GM18508 (cell line): Measurements from ENCODE around the gene KHK.

Experiments used
- ATAC-seq: cut with Tn5 transposase; IDR thresholded peaks from one replicate; pipeline ENCODE4 v1.9.1; 2021; ENCODE audit warnings: moderate number of reproducible peaks; ENCODE audit not compliant: insufficient read depth, unreplicated experiment

The KHK gene

DNA sequence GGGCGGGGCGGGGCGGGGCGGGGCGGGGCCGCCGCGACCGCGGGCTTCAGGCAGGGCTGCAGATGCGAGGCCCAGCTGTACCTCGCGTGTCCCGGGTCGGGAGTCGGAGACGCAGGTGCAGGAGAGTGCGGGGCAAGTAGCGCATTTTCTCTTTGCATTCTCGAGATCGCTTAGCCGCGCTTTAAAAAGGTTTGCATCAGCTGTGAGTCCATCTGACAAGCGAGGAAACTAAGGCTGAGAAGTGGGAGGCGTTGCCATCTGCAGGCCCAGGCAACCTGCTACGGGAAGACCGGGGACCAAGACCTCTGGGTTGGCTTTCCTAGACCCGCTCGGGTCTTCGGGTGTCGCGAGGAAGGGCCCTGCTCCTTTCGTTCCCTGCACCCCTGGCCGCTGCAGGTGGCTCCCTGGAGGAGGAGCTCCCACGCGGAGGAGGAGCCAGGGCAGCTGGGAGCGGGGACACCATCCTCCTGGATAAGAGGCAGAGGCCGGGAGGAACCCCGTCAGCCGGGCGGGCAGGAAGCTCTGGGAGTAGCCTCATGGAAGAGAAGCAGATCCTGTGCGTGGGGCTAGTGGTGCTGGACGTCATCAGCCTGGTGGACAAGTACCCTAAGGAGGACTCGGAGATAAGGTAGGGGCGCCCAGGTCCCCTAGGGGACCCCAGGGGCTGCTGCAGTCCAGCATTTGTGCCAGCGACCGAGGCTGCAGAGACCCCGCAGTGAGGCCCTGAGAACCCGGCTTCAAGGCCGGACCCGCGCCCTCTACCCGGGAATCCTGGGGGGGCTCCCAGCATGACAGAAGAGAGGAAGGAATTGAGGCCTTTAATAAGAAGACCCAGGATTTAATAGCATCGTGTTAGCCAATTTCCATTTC is at the start of gene KHK:
KHK (plus strand) TSS at position 49 of the 870 bp plus-strand sequence; CDS start at position 537, 488 bp downstream.
- no peak for ATAC-seq

DNA sequence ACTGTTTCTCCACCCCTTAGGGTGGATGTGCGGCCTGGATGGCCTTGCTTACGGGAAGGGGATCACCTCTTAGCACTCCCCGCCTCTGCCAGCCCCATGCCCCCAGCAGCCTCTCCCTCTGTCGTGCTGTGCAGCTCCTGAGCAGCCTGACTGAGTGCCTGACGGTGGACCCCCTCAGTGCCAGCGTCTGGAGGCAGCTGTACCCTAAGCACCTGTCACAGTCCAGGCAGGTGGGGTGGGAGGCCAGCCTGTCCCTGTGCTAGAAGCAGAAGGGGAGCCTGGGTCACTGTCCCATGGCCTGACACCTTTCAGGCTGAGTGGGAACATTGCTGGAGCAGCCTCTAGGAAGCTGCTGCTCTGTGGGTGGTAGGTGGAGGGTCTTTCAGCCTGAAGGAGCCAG is 48.6 kb upstream of the KHK start:
- no peak for ATAC-seq

DNA sequence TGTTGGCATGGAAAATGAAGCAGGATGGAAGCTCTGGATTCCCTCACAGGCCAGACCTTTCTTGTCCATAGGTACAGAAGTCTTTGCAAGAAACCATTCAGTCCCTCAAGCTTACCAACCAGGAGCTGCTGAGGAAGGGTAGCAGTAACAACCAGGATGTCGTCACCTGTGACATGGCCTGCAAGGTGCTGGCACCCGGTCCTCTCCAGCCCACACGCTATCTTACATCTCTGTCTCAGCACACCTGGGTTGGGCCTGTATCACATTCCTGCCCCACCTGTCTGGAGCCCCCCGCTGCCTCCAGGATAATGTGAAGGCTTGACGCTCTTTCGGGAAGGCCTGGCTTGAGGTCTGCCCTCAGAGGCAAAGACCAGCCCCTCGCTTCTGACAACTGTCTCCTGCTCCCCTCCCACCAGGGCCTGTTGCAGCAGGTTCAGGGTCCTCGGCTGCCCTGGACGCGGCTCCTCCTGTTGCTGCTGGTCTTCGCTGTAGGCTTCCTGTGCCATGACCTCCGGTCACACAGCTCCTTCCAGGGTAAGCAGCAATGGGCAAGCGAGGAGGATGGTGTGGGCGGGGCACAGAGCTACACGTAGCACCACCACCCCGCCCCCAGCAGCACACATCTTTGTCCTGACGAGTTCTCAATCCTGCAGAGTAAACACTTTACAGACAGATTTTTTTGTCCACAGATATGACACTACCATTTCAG is 47.8 kb upstream of the KHK start:
- no peak for ATAC-seq

DNA sequence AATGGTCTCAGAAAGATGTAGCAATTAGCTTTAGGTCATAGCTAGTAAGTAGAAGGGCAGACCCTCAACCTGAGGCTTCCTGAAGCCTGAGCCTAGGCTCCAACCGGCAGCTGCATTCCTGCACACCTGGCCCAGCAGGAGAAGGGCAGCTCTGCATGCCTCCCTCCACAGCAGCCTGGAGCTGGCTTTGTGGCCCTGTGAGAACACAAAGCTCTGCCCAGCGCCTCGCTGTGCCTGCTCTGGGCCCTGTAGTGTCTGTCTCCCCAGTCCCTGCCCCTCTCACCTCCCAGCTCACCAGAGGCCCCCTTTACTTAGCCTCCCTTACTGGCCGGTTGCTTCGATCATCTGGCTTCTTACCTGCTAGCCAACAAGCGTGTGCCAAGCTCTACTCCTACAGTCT is 47.1 kb upstream of the KHK start:
- ATAC-seq, result no peak

DNA sequence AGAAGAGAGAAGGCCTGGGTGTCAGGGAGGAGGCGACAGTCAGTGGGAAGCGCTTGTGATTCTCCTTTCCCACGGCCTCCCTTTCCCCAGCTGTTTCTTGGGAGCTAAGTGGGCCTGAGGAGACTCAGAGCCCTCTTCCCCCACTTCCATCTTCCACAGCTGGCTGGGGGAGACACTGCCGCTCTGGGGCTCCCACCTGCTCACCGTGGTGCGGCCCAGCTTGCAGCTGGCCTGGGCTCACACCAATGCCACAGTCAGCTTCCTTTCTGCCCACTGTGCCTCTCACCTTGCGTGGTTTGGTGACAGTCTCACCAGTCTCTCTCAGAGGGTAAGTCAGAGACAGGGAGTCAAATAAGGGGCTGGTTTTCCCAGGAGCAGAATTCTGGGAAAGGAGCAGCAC is 46.7 kb upstream of the KHK start:
- ATAC-seq, result no peak

DNA sequence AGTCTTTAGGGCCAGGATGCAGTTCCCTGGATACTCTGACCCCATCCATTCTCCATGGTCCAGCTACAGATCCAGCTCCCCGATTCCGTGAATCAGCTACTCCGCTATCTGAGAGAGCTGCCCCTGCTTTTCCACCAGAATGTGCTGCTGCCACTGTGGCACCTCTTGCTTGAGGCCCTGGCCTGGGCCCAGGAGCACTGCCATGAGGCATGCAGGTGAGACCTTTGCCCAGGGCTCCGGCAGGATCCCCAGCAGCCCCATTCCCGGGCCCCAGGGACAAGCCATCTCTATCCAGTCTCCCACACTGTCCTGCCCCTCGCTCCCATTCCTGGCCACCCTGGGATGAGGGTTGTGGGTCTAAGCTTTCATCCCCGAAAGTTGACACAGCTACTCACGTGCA is 46.3 kb upstream of the KHK start:
- ATAC-seq, result no peak

DNA sequence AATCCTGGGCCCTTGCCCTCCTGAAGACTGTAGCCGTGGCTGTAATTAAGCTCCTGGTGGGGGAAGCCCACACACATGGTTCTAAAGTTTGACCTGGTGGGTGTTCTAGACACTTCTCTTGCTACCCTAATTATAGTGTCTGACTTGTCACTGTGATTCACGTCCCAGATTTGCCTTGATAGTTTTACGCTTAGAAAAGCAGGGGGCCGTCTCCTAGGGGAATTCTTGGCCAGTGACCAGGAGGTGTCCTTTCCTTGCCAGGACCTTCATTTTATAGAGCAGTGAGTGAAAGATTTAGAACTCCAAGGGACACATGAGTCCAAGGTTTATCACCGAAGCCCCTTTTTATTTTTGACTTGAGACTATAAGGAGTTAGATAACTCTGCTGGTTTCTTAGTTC is 44.8 kb upstream of the KHK start:
- ATAC-seq, result no peak

DNA sequence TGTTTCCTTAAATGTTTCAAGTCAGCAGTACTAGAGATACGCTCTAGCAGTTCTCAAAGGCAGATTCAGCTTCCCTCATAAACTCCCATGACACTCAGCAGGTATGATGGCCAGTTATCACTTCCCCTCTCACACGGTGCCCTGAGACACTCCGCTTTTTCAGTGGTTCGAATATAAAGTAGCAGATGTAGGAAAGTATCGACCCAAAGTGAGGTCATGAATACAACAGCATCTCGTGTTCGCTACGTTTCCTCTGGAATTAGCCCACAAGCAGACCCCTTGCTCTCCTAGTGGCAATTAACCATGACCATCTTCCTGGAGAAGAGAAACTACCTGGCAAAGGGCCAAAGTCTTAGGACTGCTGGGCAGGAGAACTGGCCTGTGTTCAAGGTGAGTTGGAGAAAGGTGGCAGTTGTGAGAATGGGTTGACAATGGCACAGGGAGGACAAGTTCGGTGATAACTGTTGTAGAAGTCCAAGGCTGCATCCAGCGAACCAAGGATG is 44.4 kb upstream of the KHK start:
- ATAC-seq, result no peak

DNA sequence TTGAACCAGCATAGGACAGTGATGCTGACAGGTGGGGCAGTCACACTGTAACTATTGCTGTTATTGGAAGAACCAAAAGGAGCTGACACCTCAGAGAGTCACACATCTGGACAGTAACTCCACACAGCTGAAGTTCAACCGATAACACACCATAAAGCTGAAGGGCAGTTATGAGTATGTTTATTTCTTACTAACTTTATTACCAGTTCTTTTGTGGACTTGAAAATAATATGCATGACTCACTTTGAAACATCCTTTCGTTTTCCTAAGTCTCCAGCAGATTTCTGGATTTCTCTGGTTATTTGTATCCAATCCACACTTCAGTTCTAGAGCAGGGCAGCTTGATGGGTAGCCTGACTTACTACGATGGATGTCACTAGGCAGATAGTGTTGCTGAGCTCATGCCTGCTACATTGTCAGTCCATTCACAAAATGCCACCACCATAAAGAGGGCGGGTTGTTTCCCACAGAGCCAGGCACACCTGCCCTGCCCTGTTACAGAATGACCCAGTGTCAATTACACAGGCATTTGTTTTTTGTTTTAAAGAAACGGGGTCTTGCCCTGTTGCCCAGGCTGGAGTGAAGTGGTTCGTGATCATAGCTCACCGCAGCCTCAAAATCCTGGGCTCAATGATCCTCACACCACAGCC is 43.5 kb upstream of the KHK start:
- no peak for ATAC-seq

DNA sequence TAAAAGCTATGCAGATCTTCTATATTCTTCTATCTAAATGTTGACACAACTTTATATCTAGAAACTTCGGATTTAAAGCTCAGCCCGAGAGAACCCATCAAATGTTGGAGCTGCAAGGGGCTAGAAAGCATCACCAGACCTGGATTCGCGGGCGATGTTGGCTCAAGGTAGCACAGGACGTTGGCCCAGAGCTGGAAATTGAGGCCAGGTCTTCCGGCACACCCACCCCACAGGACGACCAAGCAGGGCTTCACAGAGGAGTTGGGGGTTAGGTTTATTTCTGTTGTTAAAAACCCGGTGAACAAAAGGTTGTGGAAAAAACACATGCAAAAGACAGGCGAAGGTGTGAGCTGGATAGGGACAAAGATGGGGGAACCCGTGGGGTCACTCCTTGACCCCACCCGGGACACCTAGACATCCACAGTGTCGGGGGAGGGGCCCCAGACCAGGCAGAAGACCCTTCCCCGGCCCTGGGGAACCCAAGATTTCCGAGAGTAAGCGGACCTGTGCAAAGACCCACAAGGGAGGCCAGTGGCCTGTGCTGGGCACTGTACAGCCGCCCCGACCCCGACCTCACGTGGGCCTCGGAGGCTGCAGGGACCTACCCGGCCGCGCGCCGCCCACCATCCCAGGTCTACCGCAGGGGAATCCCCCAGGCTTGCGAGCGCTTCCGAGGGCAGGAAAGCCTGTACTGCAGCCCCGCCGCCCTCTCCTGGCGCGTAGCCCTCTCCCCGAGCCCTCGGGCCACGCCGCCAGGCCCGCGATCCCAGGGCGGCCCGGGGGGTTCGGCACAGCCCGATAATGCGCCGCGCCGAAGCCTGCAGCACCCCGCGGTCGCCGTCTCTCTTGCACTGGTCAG is 36.9 kb upstream of the KHK start:
- no peak for ATAC-seq

DNA sequence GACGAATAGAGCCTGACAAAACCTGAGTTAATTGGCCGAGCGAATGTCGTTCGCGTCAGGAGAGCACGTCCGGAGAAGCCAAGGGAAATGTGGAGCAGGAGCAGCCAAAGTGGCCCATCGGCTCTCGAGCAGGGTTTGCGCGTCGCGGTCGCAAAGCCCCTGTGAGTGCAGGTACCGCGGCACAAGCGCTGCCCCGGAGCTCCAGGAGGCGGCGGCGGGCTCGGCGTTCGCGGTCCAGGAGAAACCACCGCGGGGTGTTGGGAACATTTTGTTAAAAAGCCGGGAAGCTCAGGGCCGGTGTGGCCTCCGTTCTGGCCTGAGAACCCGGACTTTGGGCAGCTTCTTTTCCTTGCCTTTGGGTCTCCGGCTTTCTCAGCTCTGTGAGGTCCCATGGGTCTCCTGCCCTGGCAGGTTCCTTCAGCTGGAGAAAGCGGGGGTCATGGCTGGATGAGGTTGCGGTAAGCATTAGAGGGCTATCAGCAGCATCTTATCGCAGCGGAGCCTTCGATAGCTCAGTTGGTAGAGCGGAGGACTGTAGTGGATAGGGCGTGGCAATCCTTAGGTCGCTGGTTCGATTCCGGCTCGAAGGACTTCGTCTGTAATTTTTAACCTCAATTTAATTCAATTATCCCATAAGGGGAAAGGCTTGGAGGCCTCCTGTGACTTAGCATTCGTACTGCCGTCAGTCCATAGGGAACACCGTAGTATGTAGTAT is 36.1 kb upstream of the KHK start:
- peak; percentile 39 for ATAC-seq

DNA sequence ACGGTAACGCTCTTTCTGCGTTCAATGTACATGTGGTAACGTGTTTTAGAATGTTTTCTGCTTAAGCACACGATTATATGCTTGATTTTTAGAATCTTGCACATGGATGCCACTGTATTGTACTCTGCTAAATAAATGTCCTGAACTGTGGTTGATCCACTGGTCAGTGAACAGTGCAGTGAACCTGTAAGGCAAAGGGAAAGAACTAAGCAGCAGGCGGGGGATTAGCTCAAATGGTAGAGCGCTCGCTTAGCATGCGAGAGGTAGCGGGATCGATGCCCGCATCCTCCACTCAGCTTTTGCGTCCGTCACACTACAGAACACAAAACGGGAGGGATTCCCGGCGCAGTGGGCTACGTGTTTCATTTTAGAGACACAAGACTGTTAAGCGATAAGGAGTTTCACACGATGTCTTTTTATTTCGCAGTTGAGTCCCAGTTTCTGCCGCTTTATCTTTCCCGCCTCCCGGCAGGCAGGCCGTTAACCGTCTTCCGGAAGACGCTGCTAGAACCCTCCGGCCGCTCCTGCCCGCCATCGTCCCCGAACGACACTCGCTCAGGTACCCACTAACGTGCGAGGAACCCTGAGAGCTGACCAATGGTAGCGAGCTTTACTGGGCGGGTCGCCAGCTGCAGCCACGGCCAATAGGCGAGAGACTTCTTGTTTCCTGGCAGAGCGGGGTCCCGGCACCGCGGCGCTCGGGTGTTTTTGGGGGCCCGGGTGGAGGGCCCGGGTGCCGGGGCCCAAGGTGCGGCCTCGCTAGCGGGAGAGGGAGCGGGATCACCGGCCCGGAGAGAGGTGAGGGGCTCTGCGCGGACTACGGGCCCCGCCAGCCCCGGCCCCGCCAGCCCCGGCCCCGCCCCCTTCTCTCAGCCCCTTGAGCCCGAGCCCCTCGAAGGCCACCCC is 35.3 kb upstream of the KHK start, which contains the start of gene AGBL5:
AGBL5 (plus strand) TSS at position 673 of the 906 bp plus-strand sequence. CDS start 1,291 bp downstream, outside the sequence.
- ATAC-seq, result peak; percentile 36

DNA sequence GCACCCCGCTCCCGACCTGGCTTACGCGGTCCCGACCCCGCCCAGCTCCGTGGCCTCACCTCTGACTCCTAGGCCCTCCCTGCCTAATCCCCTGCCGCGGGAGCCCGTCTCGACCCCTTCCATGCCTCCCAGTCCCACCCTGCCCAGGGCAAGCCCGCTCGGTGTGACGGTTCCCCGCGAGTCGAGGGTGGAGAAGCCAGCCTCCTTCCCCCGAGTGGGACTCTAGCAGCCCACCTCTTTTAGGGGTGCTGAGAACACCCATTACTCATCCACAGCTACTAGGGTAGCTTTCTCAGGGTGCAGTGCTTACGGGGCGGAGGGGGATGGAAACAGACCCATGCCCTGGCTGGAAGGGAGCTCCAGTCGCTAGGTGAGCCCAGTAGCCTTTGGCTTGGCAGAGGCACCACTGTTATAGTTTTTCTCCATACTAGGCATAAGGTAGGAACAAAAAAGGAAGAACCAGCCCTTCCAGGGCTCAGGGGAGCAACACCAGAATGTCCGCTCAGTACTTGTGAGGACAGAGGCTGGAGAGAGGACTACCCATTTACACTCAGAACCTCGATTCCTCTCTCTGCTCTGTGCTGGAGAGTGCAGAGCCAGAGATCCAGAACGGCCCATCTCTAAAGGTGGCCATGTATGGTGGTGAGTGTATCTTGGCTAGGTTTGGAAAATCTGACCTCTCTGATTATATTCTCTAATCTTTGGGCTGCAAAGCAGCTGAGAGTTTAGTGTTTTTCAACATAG is 34.5 kb upstream of the KHK start:
- ATAC-seq, result no peak

DNA sequence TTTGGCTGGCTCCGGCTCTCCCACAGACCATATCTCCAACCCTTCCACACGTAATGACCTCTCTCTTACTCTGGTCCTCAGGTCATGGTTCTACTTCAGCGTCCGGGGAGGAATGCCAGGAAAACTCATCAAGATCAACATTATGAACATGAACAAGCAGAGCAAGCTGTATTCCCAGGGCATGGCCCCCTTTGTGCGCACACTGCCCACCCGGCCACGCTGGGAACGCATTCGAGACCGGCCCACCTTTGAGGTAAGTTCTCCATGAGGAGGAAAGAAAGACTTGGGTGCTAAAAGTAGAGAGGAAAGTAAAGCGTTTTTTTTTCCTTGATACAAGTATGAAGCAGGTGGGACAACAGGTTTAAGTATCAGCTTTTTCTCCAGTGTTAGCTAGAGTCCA is 33.3 kb upstream of the KHK start:
- no peak for ATAC-seq

DNA sequence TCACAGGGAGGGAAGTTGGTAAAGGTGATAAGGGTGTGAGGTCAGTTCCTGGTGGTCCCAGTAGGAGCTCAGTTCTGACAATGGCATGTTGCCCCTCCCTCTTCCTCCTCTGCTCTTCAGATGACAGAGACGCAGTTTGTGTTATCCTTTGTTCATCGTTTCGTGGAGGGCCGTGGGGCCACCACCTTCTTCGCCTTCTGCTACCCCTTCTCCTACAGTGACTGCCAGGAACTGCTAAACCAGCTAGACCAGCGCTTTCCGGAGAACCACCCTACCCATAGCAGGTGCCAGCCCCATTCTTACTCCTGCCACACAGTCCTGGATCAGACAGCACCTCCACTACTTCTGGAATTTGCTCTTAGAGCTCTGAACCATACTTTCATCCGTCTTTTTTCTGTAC is 32.8 kb upstream of the KHK start:
- no peak for ATAC-seq

DNA sequence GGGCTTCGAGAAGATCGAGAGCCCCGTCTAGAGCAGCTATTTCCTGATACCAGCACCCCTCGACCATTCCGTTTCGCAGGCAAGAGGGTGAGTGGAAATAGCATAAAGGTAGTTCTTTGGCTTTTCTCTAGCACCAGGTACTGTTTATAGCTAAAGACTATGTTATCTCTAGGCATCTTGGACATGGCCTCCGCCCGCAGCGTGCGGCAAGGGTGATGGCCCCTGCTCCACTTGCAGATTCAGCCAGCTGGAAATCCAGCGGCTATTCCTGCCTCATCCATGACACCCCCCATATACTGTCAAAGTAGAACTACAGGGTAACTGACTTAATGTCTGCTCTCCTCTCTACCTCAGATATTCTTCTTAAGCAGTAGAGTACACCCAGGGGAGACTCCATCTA is 31.9 kb upstream of the KHK start:
- ATAC-seq, result no peak

DNA sequence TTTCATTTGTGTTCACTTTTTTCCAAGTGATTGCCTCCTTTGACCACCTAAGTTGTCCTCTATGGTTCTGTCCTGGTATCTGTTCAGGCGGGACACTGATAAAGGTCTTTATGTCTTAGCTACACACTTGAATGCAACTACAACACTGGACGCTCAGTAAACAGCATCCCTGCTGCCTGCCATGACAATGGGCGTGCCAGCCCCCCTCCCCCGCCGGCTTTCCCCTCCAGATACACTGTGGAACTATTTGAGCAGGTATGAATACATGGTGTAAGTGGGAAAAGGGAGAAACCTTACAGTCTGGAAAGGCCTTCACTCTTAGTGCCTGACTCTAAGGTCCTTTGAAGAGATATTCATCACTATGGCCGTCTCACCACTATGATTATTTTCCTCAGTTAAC is 29.4 kb upstream of the KHK start:
- no peak for ATAC-seq

DNA sequence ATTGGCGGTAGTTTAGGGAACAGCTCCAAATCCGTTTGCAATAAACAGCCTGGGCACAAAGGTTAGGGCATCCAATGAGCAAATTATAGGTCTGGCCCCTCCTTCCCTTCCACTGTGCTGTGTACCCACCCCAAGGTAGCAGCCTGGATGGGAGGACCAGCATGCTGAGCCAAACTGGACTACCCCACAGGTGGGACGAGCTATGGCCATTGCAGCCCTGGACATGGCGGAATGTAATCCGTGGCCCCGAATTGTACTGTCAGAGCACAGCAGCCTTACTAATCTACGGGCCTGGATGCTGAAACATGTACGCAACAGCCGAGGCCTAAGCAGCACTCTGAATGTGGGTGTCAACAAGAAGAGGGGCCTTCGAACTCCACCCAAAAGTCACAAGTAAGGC is 28.4 kb upstream of the KHK start:
- ATAC-seq, result no peak
